ENCODE results near the gene XPNPEP2.

Gene XPNPEP2

GRCh38 chrX:129697204-129697829 lies 41.5 kb upstream of the XPNPEP2 start:
- no peak for TF ChIP-seq CTCF (conservative IDR thresholded peaks at IDR 0.05; ENCODE audit: low read depth, low read length)
- Histone ChIP-seq H3K4me2 (no peak overlapping the region), H3K27ac (no peak overlapping the region)

GRCh38 chrX:129698150-129698549 lies 40.6 kb upstream of the XPNPEP2 start:
- H2AFZ ChIP-seq (ENCODE audit: low read depth), result no peak overlapping the region
- no peaks in the 10 kb centered on the region for H3K36me3 ChIP-seq (ENCODE audit: insufficient read depth)
- H3K4me2 ChIP-seq, result no peak overlapping the region
- no peak overlapping the region for H3K9ac ChIP-seq
- no peaks in the 10 kb centered on the region for H3K27me3 ChIP-seq (ENCODE audit: insufficient read depth, low read depth)
- no peaks in the 10 kb centered on the region for H3K79me2 ChIP-seq (ENCODE audit: insufficient read depth, low read depth)
- no peaks in the 10 kb centered on the region for H3K4me1 ChIP-seq (ENCODE audit: low read depth, poor library complexity, severe bottlenecking)
- TF ChIP-seq CTCF (conservative IDR thresholded peaks at IDR 0.05; ENCODE audit: low read depth, low read length), result no peak
- no peaks in the 10 kb centered on the region for H4K20me1 ChIP-seq (ENCODE audit: insufficient read depth)
- no peak overlapping the region for H3K27ac ChIP-seq
- no peak overlapping the region for H3K4me3 ChIP-seq (IDR thresholded peaks at IDR 0.05; ENCODE audit: insufficient read depth, low read depth, low read length)

More at GRCh38 chrX:129697204-129697829, 41.5 kb upstream of the XPNPEP2 start:
- H3K36me3 ChIP-seq (ENCODE audit: insufficient read depth), result no peaks in the 10 kb centered on the region
- no peaks in the 10 kb centered on the region for H3K79me2 ChIP-seq (ENCODE audit: insufficient read depth, low read depth)
- no peak overlapping the region for H3K9ac ChIP-seq
- no peak overlapping the region for H3K4me3 ChIP-seq (IDR thresholded peaks at IDR 0.05; ENCODE audit: insufficient read depth, low read depth, low read length)
- H4K20me1 ChIP-seq (ENCODE audit: insufficient read depth), result no peaks in the 10 kb centered on the region
- H3K4me1 ChIP-seq (ENCODE audit: low read depth, poor library complexity, severe bottlenecking), result no peaks in the 10 kb centered on the region
- H3K27me3 ChIP-seq (ENCODE audit: insufficient read depth, low read depth), result no peaks in the 10 kb centered on the region
- H2AFZ ChIP-seq (ENCODE audit: low read depth), result no peak overlapping the region

- H3K36me3 ChIP-seq (ENCODE audit: insufficient read depth), result no peaks in the 10 kb centered on the region
- H3K27me3 ChIP-seq (ENCODE audit: insufficient read depth, low read depth), result no peaks in the 10 kb centered on the region
- H4K20me1 ChIP-seq (ENCODE audit: insufficient read depth), result no peaks in the 10 kb centered on the region
- H3K4me1 ChIP-seq (ENCODE audit: low read depth, poor library complexity, severe bottlenecking), result peaks cover 1% of the 10 kb centered on the region
- no peak for TF ChIP-seq CTCF (conservative IDR thresholded peaks at IDR 0.05; ENCODE audit: low read depth, low read length)
- no peak overlapping the region for H3K4me2 ChIP-seq
- no peak overlapping the region for H3K9ac ChIP-seq
- H3K27ac ChIP-seq, result no peak overlapping the region
- H3K79me2 ChIP-seq (ENCODE audit: insufficient read depth, low read depth), result no peaks in the 10 kb centered on the region
- no peak overlapping the region for H3K4me3 ChIP-seq (IDR thresholded peaks at IDR 0.05; ENCODE audit: insufficient read depth, low read depth, low read length)
- H2AFZ ChIP-seq (ENCODE audit: low read depth), result no peak overlapping the region
These were observed 38.2 kb upstream of the XPNPEP2 start for GRCh38 chrX:129700536-129700935.

GRCh38 chrX:129701624-129702069 lies 37.1 kb upstream of the XPNPEP2 start:
- no peak overlapping the region for H3K4me3 ChIP-seq (IDR thresholded peaks at IDR 0.05; ENCODE audit: insufficient read depth, low read depth, low read length)
- H4K20me1 ChIP-seq (ENCODE audit: insufficient read depth), result no peaks in the 10 kb centered on the region
- no peaks in the 10 kb centered on the region for H3K36me3 ChIP-seq (ENCODE audit: insufficient read depth)
- TF ChIP-seq CTCF (conservative IDR thresholded peaks at IDR 0.05; ENCODE audit: low read depth, low read length), result no peak
- H3K4me2 ChIP-seq, result no peak overlapping the region
- H3K27ac ChIP-seq, result no peak overlapping the region
- H3K4me1 ChIP-seq (ENCODE audit: low read depth, poor library complexity, severe bottlenecking), result peaks cover 11% of the 10 kb centered on the region
- no peaks in the 10 kb centered on the region for H3K79me2 ChIP-seq (ENCODE audit: insufficient read depth, low read depth)
- no peaks in the 10 kb centered on the region for H3K27me3 ChIP-seq (ENCODE audit: insufficient read depth, low read depth)
- H2AFZ ChIP-seq (ENCODE audit: low read depth), result no peak overlapping the region
- H3K9ac ChIP-seq, result no peak overlapping the region

All from KMS-11 (cell line).